ENCODE results near the gene CPEB4. TPM values are rescaled to one million over a fixed set of nuclear protein-coding genes. Genes with fewer than 3 reads are reported as not detected.

CPEB4 gene
- total RNA-seq, 1 experiment from 2014 or later, result 8.7 TPM

DNA sequence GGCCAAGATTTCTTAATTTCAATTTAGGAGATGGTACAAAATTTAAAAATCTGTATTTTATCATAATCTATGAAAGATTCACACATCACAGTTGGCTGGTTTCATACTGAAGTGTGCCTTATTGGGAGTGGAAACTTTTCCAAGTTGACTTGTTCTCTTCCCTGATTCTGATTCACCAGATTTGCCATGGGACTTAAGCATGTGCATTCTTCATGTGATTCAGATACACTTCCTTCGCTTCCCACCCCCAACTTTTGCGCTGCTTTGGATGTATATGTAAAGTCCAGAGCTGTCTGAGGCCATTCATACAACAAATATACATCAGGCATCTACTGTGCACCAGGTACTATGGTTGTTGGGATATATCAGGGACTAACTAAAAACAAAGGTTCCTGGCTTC, 34.4 kb downstream of the CPEB4 start:
- Histone ChIP-seq H4K8ac (replicated peaks; ENCODE audit: insufficient read length, low read depth, low read length) (no peak overlapping the region), H2BK20ac (ENCODE audit: low read depth, low read length, poor library complexity, severe bottlenecking) (no peak overlapping the region), H3T11ph (ENCODE audit: low read length) (no peak overlapping the region), H2AK5ac (ENCODE audit: insufficient read length, low read length) (no peak overlapping the region), H2BK12ac (ENCODE audit: insufficient read length, low read depth, low read length) (no peak overlapping the region), H3K79me2 (ENCODE audit: insufficient read depth, low read length) (no peaks in the 10 kb centered on the region; the same call in 1 of the 2 replicates), H3K79me1 (ENCODE audit: insufficient read depth, low read depth, low read length, poor library complexity, severe bottlenecking) (no peaks in the 10 kb centered on the region), H2BK5ac (ENCODE audit: insufficient read length, low read length) (no peak overlapping the region), H2BK120ac (ENCODE audit: low read depth, low read length, poor library complexity, severe bottlenecking) (no peak overlapping the region), H4K91ac (ENCODE audit: insufficient read length, low read depth, low read length) (no peak overlapping the region), H3K27me3 (ENCODE audit: insufficient read depth, low read length) (no peaks in the 10 kb centered on the region), H4K5ac (ENCODE audit: insufficient read length, low read depth, low read length) (no peak overlapping the region), H3K56ac (ENCODE audit: insufficient read length, low read depth, low read length) (no peak overlapping the region), H3K4me1 (ENCODE audit: insufficient read depth, low read length) (peaks cover 5% of the 10 kb centered on the region; the same call in 1 of the 2 replicates), H3K4ac (ENCODE audit: low read depth, low read length) (no peak overlapping the region), H3K14ac (ENCODE audit: insufficient read depth, low read length) (no peak overlapping the region), H3K23ac (ENCODE audit: insufficient read length, low read depth, low read length) (no peak overlapping the region), H3K4me2 (ENCODE audit: insufficient read depth, insufficient read length, low read length) (no peak overlapping the region), H3K23me2 (ENCODE audit: insufficient read length, low read depth, low read length, poor library complexity, severe bottlenecking) (no peaks in the 10 kb centered on the region), H3K27ac (ENCODE audit: insufficient read length, low read depth, low read length) (no peak overlapping the region), H3K9ac (ENCODE audit: extremely low read depth, insufficient read length, low read length) (no peak overlapping the region), H3K9me3 (ENCODE audit: control insufficient read depth, low read depth, low read length) (no peaks in the 10 kb centered on the region), H2BK15ac (ENCODE audit: low read depth, low read length) (no peak overlapping the region), H3K18ac (ENCODE audit: insufficient read length, low read depth, low read length) (no peak overlapping the region), H4K20me1 (ENCODE audit: control insufficient read depth, insufficient read depth, insufficient read length) (no peaks in the 10 kb centered on the region), H2AFZ (ENCODE audit: low read length) (no peak overlapping the region)
- H3K4me3 Mint-ChIP-seq, result no peak overlapping the region
- peaks cover 21 to 34% of the 10 kb centered on the region in 2 experiments for H3K4me1 Mint-ChIP-seq
- WGBS (ENCODE audit: extremely low coverage, insufficient read length, low lambda C conversion rate), result no CpG with 5 or more reads among the region's 2 CpGs
- TF ChIP-seq, protein P1, sequence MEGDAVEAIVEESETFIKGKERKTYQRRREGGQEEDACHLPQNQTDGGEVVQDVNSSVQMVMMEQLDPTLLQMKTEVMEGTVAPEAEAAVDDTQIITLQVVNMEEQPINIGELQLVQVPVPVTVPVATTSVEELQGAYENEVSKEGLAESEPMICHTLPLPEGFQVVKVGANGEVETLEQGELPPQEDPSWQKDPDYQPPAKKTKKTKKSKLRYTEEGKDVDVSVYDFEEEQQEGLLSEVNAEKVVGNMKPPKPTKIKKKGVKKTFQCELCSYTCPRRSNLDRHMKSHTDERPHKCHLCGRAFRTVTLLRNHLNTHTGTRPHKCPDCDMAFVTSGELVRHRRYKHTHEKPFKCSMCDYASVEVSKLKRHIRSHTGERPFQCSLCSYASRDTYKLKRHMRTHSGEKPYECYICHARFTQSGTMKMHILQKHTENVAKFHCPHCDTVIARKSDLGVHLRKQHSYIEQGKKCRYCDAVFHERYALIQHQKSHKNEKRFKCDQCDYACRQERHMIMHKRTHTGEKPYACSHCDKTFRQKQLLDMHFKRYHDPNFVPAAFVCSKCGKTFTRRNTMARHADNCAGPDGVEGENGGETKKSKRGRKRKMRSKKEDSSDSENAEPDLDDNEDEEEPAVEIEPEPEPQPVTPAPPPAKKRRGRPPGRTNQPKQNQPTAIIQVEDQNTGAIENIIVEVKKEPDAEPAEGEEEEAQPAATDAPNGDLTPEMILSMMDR (conservative IDR thresholded peaks at IDR 0.05), result no peak
- no peaks in the 10 kb centered on the region for H3K27me3 Mint-ChIP-seq (ENCODE audit: low read depth)
- no peaks in the 10 kb centered on the region for H3K9me3 Mint-ChIP-seq
- H3K36me3 Mint-ChIP-seq (ENCODE audit: insufficient read depth in 1 of 3, low read depth in 3 of 3), result no peaks in the 10 kb centered on the region; a peak in 2 of 7 replicates
- no peak overlapping the region for H3K27ac Mint-ChIP-seq
- no peak for DNase-seq

Data from H9 (cell line).